RPMI7951 (cell line): ENCODE data around the gene PUS3. TPM values are rescaled to one million over a fixed set of nuclear protein-coding genes. Genes with fewer than 3 reads are reported as not detected.
"Not testable (repeated sequence)": the region's sequence is repeated elsewhere in the genome, so short reads cannot be mapped to it uniquely, and the experiment has no call there.

Source experiments
- DNase-seq: peaks from one replicate; pipeline ENCODE4 v3.0.0-alpha.2; 2012; ENCODE audit warnings: low read depth
- total RNA-seq: library from RNA; depleted of rRNA; stranded (reverse); fragments of >200 nt; shearing (Covaris generic); gene quantifications from 2 replicates; pipeline ENCODE4 v1.2.3, GENCODE V29; 2014; rRNA removed

Gene PUS3
- total RNA-seq, 1 experiment from 2014 or later = 11.5 TPM

- DNase-seq = peak; percentile 44
Measured at GRCh38 chr11:125871391-125872137, 31.4 kb downstream of the PUS3 start.

- no peak for DNase-seq
Measured at GRCh38 chr11:125869521-125869920, 33.5 kb downstream of the PUS3 start.

DNA sequence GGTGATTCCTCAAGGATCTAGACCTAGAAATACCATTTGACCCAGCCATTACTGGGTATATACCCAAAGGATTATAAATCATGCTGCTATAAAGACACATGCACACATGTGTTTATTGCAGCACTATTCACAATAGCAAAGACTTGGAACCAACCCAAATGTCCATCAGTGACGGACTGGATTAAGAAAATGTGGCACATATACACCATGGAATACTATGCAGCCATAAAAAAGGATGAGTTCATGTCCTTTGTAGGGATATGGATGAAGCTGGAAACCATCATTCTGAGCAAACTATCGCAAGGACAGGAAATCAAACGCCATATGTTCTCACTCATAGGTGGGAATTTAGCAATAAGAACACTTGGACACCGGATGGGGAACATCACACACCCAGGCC lies 37.7 kb downstream of the PUS3 start:
- not testable (repeated sequence) for DNase-seq

GRCh38 chr11:125862786-125863185 lies 40.2 kb downstream of the PUS3 start:
- DNase-seq = not testable (repeated sequence)

- not testable (repeated sequence) for DNase-seq
Measured at GRCh38 chr11:125857670-125858069, 45.3 kb downstream of the PUS3 start.

DNA sequence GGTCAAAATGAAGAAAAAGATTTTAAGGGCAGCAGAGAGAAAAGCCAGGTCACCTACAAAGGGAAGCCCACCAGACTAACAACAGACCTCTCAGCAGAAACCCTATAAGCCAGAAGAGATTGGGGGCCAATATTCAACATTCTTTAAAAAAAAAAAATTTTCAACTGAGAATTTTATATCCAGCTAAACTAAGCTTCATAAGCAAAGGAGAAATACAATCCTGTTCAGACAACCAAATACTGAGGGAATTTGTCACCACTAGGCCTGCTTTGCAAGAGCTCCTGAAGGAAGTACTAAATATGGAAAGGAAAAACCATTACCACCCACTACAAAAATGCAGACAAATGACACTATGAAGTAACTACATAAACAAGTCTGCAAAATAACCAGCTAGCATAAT lies 56.8 kb downstream of the PUS3 start:
- no peak for DNase-seq

Other genes starting within 250 kb of the PUS3 start
- 0.59 TPM in 1 of 2 replicates, not detected in the other for gene ACRV1, start 222.4 kb downstream of the PUS3 start, total RNA-seq
- not detected in 2 replicates for gene PATE1, start 156.9 kb downstream of the PUS3 start, total RNA-seq
- 0.24 TPM in 1 of 2 replicates, not detected in the other for gene PATE2, start 124.4 kb downstream of the PUS3 start, total RNA-seq
- gene PATE3, start 115.1 kb downstream of the PUS3 start, total RNA-seq = not detected in 2 replicates
- gene PATE4, start 69.9 kb downstream of the PUS3 start, total RNA-seq = not detected in 2 replicates
- gene HYLS1, start 15.5 kb downstream of the PUS3 start, total RNA-seq = 30.2 and 36.4 TPM in 2 replicates
- gene DDX25, start 1.3 kb upstream of the PUS3 start, total RNA-seq = 0.10 and 0.36 TPM in 2 replicates
- gene VSIG10L2, start 42.8 kb upstream of the PUS3 start, total RNA-seq = 0.10 TPM in 1 of 2 replicates, not detected in the other
- 14.8 and 17.8 TPM in 2 replicates for gene CDON, start 159.7 kb upstream of the PUS3 start, total RNA-seq